ENCODE results near the gene LRMDA.

LRMDA gene

DNA sequence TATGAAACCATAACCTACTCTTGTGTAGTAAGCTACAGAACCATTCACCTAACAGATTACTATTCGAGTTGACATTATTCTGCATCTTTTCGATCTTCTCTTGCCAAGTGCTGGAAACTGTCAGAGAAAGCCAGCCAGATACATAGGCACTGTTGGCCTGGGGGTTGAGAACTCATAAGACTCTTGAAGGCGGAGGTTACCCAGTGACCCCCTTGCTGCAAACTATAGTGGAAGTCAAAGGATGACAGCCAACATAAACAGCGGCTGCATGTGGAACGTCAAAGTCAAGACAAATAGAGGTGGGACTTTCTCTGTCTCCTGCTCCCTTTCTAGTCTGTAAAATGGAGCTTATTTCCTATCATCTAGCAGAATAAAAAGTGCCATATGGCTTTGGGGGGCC lies 394.2 kb downstream of the LRMDA start:
- H4K20me1 ChIP-seq (ENCODE audit: insufficient read depth, low read length) = no peaks in the 10 kb centered on the region
- TF ChIP-seq CTCF (IDR thresholded peaks at IDR 0.05; ENCODE audit: borderline replicate concordance, extremely low read depth, low read length, poor library complexity, severe bottlenecking) (no peak), EZH2 (IDR thresholded peaks at IDR 0.05; ENCODE audit: borderline replicate concordance, low read depth, low read length, severe bottlenecking) (no peak)
- no peak overlapping the region for H3K27ac ChIP-seq (ENCODE audit: low read length)
- no peak overlapping the region for H3K4me2 ChIP-seq (ENCODE audit: insufficient read depth, low read length)
- H3K9ac ChIP-seq (ENCODE audit: low read depth, low read length) = no peak overlapping the region
- no peaks in the 10 kb centered on the region for H3K9me3 ChIP-seq (ENCODE audit: insufficient read depth, low read length, severe bottlenecking)
- ATAC-seq (ENCODE audit: insufficient read depth, low read depth) = no peak
- DNase-seq = no peak
- no peaks in the 10 kb centered on the region for H3K27me3 ChIP-seq (ENCODE audit: insufficient read depth, low read length, poor library complexity)
- no peaks in the 10 kb centered on the region for H3K79me2 ChIP-seq (ENCODE audit: insufficient read depth, low read length)
- H3K36me3 ChIP-seq (ENCODE audit: insufficient read depth, low read length) = no peaks in the 10 kb centered on the region
- no peak overlapping the region for H2AFZ ChIP-seq (ENCODE audit: low read depth, low read length)
- H3K4me3 ChIP-seq (ENCODE audit: low read depth in 1 of 2, low read length in 2 of 2) = no peak overlapping the region
- H3K4me1 ChIP-seq (ENCODE audit: insufficient read depth, low read length) = no peaks in the 10 kb centered on the region

DNA sequence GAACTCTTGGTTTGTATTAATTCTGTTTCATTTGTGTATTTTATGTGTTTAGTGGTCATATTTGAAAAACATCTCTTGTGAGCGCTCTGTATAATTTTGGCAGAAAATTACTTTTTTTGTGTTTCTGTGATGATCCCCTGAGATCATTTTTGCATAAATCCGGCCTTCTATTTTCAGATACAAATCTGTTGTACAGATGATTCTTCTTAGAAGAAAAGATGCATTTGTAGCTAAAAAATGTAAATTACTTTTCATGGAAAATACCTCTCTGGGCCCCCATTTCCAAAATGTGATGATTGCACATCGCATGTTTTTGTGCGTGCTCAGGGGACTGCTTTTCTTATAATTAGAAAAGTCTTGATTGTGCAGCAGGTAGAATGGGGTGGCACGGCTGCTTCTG lies 395.4 kb downstream of the LRMDA start:
- TF ChIP-seq EZH2 (IDR thresholded peaks at IDR 0.05; ENCODE audit: borderline replicate concordance, low read depth, low read length, severe bottlenecking) (no peak), CTCF (IDR thresholded peaks at IDR 0.05; ENCODE audit: borderline replicate concordance, extremely low read depth, low read length, poor library complexity, severe bottlenecking) (no peak)
- no peaks in the 10 kb centered on the region for H3K9me3 ChIP-seq (ENCODE audit: insufficient read depth, low read length, severe bottlenecking)
- no peaks in the 10 kb centered on the region for H4K20me1 ChIP-seq (ENCODE audit: insufficient read depth, low read length)
- H3K9ac ChIP-seq (ENCODE audit: low read depth, low read length) = no peak overlapping the region
- no peak overlapping the region for H2AFZ ChIP-seq (ENCODE audit: low read depth, low read length)
- H3K4me2 ChIP-seq (ENCODE audit: insufficient read depth, low read length) = no peak overlapping the region
- DNase-seq (no peak), ATAC-seq (ENCODE audit: insufficient read depth, low read depth) (no peak)
- no peaks in the 10 kb centered on the region for H3K4me1 ChIP-seq (ENCODE audit: insufficient read depth, low read length)
- no peaks in the 10 kb centered on the region for H3K79me2 ChIP-seq (ENCODE audit: insufficient read depth, low read length)
- no peak overlapping the region for H3K4me3 ChIP-seq (ENCODE audit: low read depth in 1 of 2, low read length in 2 of 2)
- no peak overlapping the region for H3K27ac ChIP-seq (ENCODE audit: low read length)
- H3K36me3 ChIP-seq (ENCODE audit: insufficient read depth, low read length) = no peaks in the 10 kb centered on the region
- no peaks in the 10 kb centered on the region for H3K27me3 ChIP-seq (ENCODE audit: insufficient read depth, low read length, poor library complexity)

- Histone ChIP-seq H3K4me1 (ENCODE audit: insufficient read depth, low read length) (no peaks in the 10 kb centered on the region), H3K79me2 (ENCODE audit: insufficient read depth, low read length) (no peaks in the 10 kb centered on the region), H3K4me3 (ENCODE audit: low read depth in 1 of 2, low read length in 2 of 2) (no peak overlapping the region), H3K4me2 (ENCODE audit: insufficient read depth, low read length) (no peak overlapping the region), H4K20me1 (ENCODE audit: insufficient read depth, low read length) (no peaks in the 10 kb centered on the region), H3K27ac (ENCODE audit: low read length) (no peak overlapping the region), H3K27me3 (ENCODE audit: insufficient read depth, low read length, poor library complexity) (no peaks in the 10 kb centered on the region), H3K9me3 (ENCODE audit: insufficient read depth, low read length, severe bottlenecking) (no peaks in the 10 kb centered on the region), H2AFZ (ENCODE audit: low read depth, low read length) (no peak overlapping the region), H3K36me3 (ENCODE audit: insufficient read depth, low read length) (no peaks in the 10 kb centered on the region), H3K9ac (ENCODE audit: low read depth, low read length) (no peak overlapping the region)
- DNase-seq (no peak), ATAC-seq (ENCODE audit: insufficient read depth, low read depth) (no peak)
- TF ChIP-seq EZH2 (IDR thresholded peaks at IDR 0.05; ENCODE audit: borderline replicate concordance, low read depth, low read length, severe bottlenecking) = no peak
These were observed 396.2 kb downstream of the LRMDA start for GRCh38 chr10:75827587-75828021.

GRCh38 chr10:75828413-75828812 lies 397.0 kb downstream of the LRMDA start:
- Histone ChIP-seq H3K27me3 (ENCODE audit: insufficient read depth, low read length, poor library complexity) (peaks cover 3% of the 10 kb centered on the region), H3K79me2 (ENCODE audit: insufficient read depth, low read length) (no peaks in the 10 kb centered on the region), H3K9ac (ENCODE audit: low read depth, low read length) (no peak overlapping the region), H3K4me2 (ENCODE audit: insufficient read depth, low read length) (no peak overlapping the region), H2AFZ (ENCODE audit: low read depth, low read length) (no peak overlapping the region), H4K20me1 (ENCODE audit: insufficient read depth, low read length) (no peaks in the 10 kb centered on the region), H3K27ac (ENCODE audit: low read length) (no peak overlapping the region), H3K36me3 (ENCODE audit: insufficient read depth, low read length) (no peaks in the 10 kb centered on the region), H3K4me1 (ENCODE audit: insufficient read depth, low read length) (no peaks in the 10 kb centered on the region), H3K9me3 (ENCODE audit: insufficient read depth, low read length, severe bottlenecking) (no peaks in the 10 kb centered on the region), H3K4me3 (ENCODE audit: low read depth in 1 of 2, low read length in 2 of 2) (no peak overlapping the region)
- TF ChIP-seq EZH2 (IDR thresholded peaks at IDR 0.05; ENCODE audit: borderline replicate concordance, low read depth, low read length, severe bottlenecking) (no peak), CTCF (IDR thresholded peaks at IDR 0.05; ENCODE audit: borderline replicate concordance, extremely low read depth, low read length, poor library complexity, severe bottlenecking) (no peak)
- no peak for ATAC-seq (ENCODE audit: insufficient read depth, low read depth)
- no peak for DNase-seq

Data from DND-41 (cell line).